Smooth muscle cell (in vitro differentiated cells): ENCODE measurements around the gene PDZRN4. TPM values are rescaled to one million over a fixed set of nuclear protein-coding genes. Genes with fewer than 3 reads are reported as not detected.

ENCODE experiments used
- DNase-seq: peaks from one replicate; lab custom pipeline; 2025; ENCODE audit not compliant: unreplicated experiment; lab: John Stamatoyannopoulos, UW
- H2AFZ ChIP-seq: fragments of 200-600 bp; sonication (generic); 2 replicates; pipeline ENCODE4 v1.6.0; 2016; ENCODE audit warnings: antibody characterized with exemption, low read depth, mild to moderate bottlenecking
- H3F3A ChIP-seq: fragments of 200-600 bp; sonication (generic); 2 replicates; pipeline ENCODE4 v1.6.0; 2017; ENCODE audit warnings: antibody characterized with exemption, low read depth
- H3K27ac ChIP-seq: fragments of 200-600 bp; sonication (generic); 2 replicates; pipeline ENCODE4 v1.5.1; 2016; ENCODE audit warnings: low read depth, mild to moderate bottlenecking
- H3K27me3 ChIP-seq: fragments of 200-600 bp; sonication (generic); 2 replicates; pipeline ENCODE4 v1.6.1; 2016; ENCODE audit warnings: low read depth, mild to moderate bottlenecking
- H3K36me3 ChIP-seq: fragments of 200-600 bp; sonication (generic); 2 replicates; pipeline ENCODE4 v1.5.1; 2016; ENCODE audit warnings: low read depth
- H3K4me1 ChIP-seq: fragments of 200-600 bp; sonication (generic); 2 replicates; pipeline ENCODE4 v1.5.1; 2016; ENCODE audit warnings: low read depth
- H3K4me2 ChIP-seq: fragments of 200-600 bp; sonication (generic); 2 replicates; pipeline ENCODE4 v1.6.0; 2016; ENCODE audit warnings: mild to moderate bottlenecking
- H3K4me3 ChIP-seq: fragments of 200-600 bp; sonication (generic); 2 replicates; pipeline ENCODE4 v1.5.1; 2016; ENCODE audit warnings: mild to moderate bottlenecking
- H3K79me2 ChIP-seq: fragments of 200-600 bp; sonication (generic); 2 replicates; pipeline ENCODE4 v1.6.0; 2016; ENCODE audit warnings: low read depth, mild to moderate bottlenecking
- H3K9ac ChIP-seq: fragments of 200-600 bp; sonication (generic); 2 replicates; pipeline ENCODE4 v1.6.0; 2016; ENCODE audit warnings: low read depth
- H3K9me3 ChIP-seq: fragments of 200-600 bp; sonication (generic); replicated peaks from 2 replicates; pipeline ENCODE4 v1.5.1; 2016; ENCODE audit warnings: low read depth
- H4K20me1 ChIP-seq: fragments of 200-600 bp; sonication (generic); 2 replicates; pipeline ENCODE4 v1.6.0; 2016; ENCODE audit warnings: low read depth
- CTCF ChIP-seq: fragments of 200-600 bp; sonication (generic); IDR thresholded peaks from 2 replicates; pipeline ENCODE4 v1.5.1; 2017; ENCODE audit warnings: borderline replicate concordance, mild to moderate bottlenecking, antibody characterized with exemption; ENCODE audit not compliant: insufficient read depth, poor library complexity, severe bottlenecking
- WGBS: methylation state at CpG from one replicate; pipeline ENCODE4 v1.1.7; 2016; ENCODE audit warnings: low lambda C conversion rate; 5-methylcytosine and 5-hydroxymethylcytosine counted together
- polyA plus RNA-seq: library from polyadenylated mRNA; unstranded; fragments of >200 nt; fragmentation: Nextera tagmentation; extraction: Ambion mirVana; gene quantifications from 2 replicates; pipeline ENCODE4 v1.2.1, GENCODE V29; 2016
- total RNA-seq: library from RNA; depleted of rRNA; stranded (reverse); fragments of >200 nt; gene quantifications from 2 replicates; pipeline ENCODE4 v1.2.3, GENCODE V29; 2014

Gene PDZRN4
- total and polyA plus RNA-seq, 2 experiments from 2014 or later: 4.7 to 5.4 TPM

- Histone ChIP-seq H2AFZ (no peak overlapping the region), H3K9ac (no peak overlapping the region), H3K4me3 (no peak overlapping the region), H3K27me3 (no peaks in the 10 kb centered on the region), H3K9me3 (no peaks in the 10 kb centered on the region), H3K4me2 (no peak overlapping the region), H3F3A (no peaks in the 10 kb centered on the region), H3K36me3 (no peaks in the 10 kb centered on the region), H3K4me1 (peaks cover 4% of the 10 kb centered on the region), H3K79me2 (no peaks in the 10 kb centered on the region), H4K20me1 (no peaks in the 10 kb centered on the region), H3K27ac (no peak overlapping the region)
- no peak for DNase-seq
- 76% methylated on average over 1 of the region's 1 CpG for WGBS
- TF ChIP-seq CTCF: no peak
These were observed 388.8 kb downstream of the PDZRN4 start for GRCh38 chr12:41576925-41577324.

- DNase-seq: no peak
- no peaks in the 10 kb centered on the region for H4K20me1 ChIP-seq
- H3K9ac ChIP-seq: no peak overlapping the region
- no peak overlapping the region for H3K27ac ChIP-seq
- H3K4me2 ChIP-seq: no peak overlapping the region
- no peak overlapping the region for H2AFZ ChIP-seq
- H3F3A ChIP-seq: no peaks in the 10 kb centered on the region
- H3K79me2 ChIP-seq: no peaks in the 10 kb centered on the region
- no peaks in the 10 kb centered on the region for H3K36me3 ChIP-seq
- no peak for TF ChIP-seq CTCF
- H3K27me3 ChIP-seq: no peaks in the 10 kb centered on the region
- no peak overlapping the region for H3K4me3 ChIP-seq
- H3K9me3 ChIP-seq: no peaks in the 10 kb centered on the region
- H3K4me1 ChIP-seq: peaks cover 4% of the 10 kb centered on the region
These were observed 389.9 kb downstream of the PDZRN4 start for GRCh38 chr12:41577995-41578394.

DNA sequence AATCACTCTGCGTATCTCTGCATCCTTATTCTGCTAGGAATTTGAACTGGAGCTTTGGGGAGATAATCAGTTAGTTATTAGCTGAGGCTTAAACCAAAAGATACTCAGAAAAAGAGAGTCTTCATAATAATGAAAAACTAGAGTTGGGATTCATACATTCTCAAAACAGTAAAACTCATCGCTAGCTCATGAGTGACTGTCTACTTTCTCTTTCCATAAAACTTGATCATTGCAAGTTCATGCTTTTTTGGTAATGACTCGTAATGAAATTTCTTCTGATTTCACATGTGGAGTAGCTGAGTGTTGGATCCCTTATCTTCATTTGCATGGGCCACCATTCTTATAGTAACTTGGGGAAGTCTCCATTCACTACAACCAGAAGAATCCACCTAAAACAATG, 397.7 kb downstream of the PDZRN4 start:
- no peaks in the 10 kb centered on the region for H3K4me1 ChIP-seq
- no peaks in the 10 kb centered on the region for H3K79me2 ChIP-seq
- no peak overlapping the region for H3K9ac ChIP-seq
- no peaks in the 10 kb centered on the region for H3K27me3 ChIP-seq
- H3F3A ChIP-seq: no peaks in the 10 kb centered on the region
- H2AFZ ChIP-seq: no peak overlapping the region
- H4K20me1 ChIP-seq: no peaks in the 10 kb centered on the region
- no peaks in the 10 kb centered on the region for H3K9me3 ChIP-seq
- no peak for TF ChIP-seq CTCF
- no peak overlapping the region for H3K4me3 ChIP-seq
- no peaks in the 10 kb centered on the region for H3K36me3 ChIP-seq
- 96% methylated on average over 3 of the region's 3 CpGs for WGBS
- no peak for DNase-seq
- no peak overlapping the region for H3K27ac ChIP-seq
- H3K4me2 ChIP-seq: no peak overlapping the region

DNA sequence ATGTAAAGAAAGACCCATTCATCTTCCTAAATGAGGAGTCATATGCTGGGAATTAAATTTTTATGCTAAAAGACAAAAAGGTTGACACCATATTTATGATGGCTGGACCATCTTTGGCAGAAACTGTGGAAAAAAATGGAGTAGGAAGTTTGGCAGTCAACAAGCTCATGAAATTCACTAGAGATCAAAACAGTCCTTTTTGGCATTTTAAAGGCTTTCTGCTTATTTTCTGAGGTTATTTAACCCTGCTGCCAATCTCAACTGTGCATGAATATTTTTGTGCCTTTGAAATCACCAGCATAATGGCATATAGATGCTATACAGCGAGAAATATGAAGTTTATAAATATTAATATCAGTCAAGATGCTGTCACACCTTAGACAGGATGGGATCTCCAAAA, 399.5 kb downstream of the PDZRN4 start:
- H3K27me3 ChIP-seq: no peaks in the 10 kb centered on the region
- no peaks in the 10 kb centered on the region for H3K79me2 ChIP-seq
- no peaks in the 10 kb centered on the region for H3K9me3 ChIP-seq
- H3K4me2 ChIP-seq: no peak overlapping the region
- H4K20me1 ChIP-seq: no peaks in the 10 kb centered on the region
- WGBS: 97% methylated on average over 1 of the region's 1 CpG
- DNase-seq: no peak
- no peaks in the 10 kb centered on the region for H3K36me3 ChIP-seq
- no peak overlapping the region for H2AFZ ChIP-seq
- TF ChIP-seq CTCF: no peak
- H3K27ac ChIP-seq: no peak overlapping the region
- H3K4me1 ChIP-seq: no peaks in the 10 kb centered on the region
- no peak overlapping the region for H3K4me3 ChIP-seq
- H3F3A ChIP-seq: no peaks in the 10 kb centered on the region
- H3K9ac ChIP-seq: no peak overlapping the region
